ENCODE measurements around the gene ZNF398.

ZNF398 gene

GRCh38 chr7:149147072-149147751 is at the start of gene ZNF398 (continued):
- TF ChIP-seq MYNN (tag by site-specific recombination; IDR thresholded peaks at IDR 0.05; ENCODE audit: borderline replicate concordance), result no peak
- no peak for TF ChIP-seq ZNF350 (tag by site-specific recombination; IDR thresholded peaks at IDR 0.05)
- TF ChIP-seq REST (tag by site-specific recombination; IDR thresholded peaks at IDR 0.05), result 0 out of 2 replicates have a peak, but pooled peaks have one; percentile 11
- TF ChIP-seq HOXC10 (CRISPR knock-in tag; IDR thresholded peaks at IDR 0.05), result no peak
- no peak for TF ChIP-seq ZBTB21 (tag by site-specific recombination; IDR thresholded peaks at IDR 0.05)
- peak; percentile 68 for TF ChIP-seq GLIS2 (tag by site-specific recombination; IDR thresholded peaks at IDR 0.05)
- no peak for TF ChIP-seq ZNF211 (tag by site-specific recombination; IDR thresholded peaks at IDR 0.05; ENCODE audit: low read depth)
- peak; percentile 26; the same call in 1 of the 2 replicates for TF ChIP-seq ZSCAN5A (tag by site-specific recombination; IDR thresholded peaks at IDR 0.05)
- no peak for TF ChIP-seq ZNF560 (tag by site-specific recombination; IDR thresholded peaks at IDR 0.05; ENCODE audit: borderline replicate concordance)
- TF ChIP-seq ZNF514 (tag by site-specific recombination; IDR thresholded peaks at IDR 0.05), result no peak
- no peak for TF ChIP-seq ZNF747 (tag by site-specific recombination; IDR thresholded peaks at IDR 0.05)
- TF ChIP-seq ZNF529 (tag by site-specific recombination; IDR thresholded peaks at IDR 0.05; ENCODE audit: insufficient replicate concordance), result no peak
- TF ChIP-seq ZNF792 (tag by site-specific recombination; IDR thresholded peaks at IDR 0.05), result no peak
- TF ChIP-seq SCRT2 (tag by site-specific recombination; IDR thresholded peaks at IDR 0.05), result peak; percentile 63; the same call in 1 of the 2 replicates
- TF ChIP-seq ZNF404 (tag by site-specific recombination; IDR thresholded peaks at IDR 0.05), result no peak
- no peak; the same call in 1 of the 2 replicates for TF ChIP-seq ZNF768 (tag by site-specific recombination; IDR thresholded peaks at IDR 0.05)
- TF ChIP-seq ZNF433 (tag by site-specific recombination; IDR thresholded peaks at IDR 0.05; ENCODE audit: low read depth), result no peak
- TF ChIP-seq ZBTB49 (tag by site-specific recombination; IDR thresholded peaks at IDR 0.05; ENCODE audit: low read depth), result no peak
- no peak for TF ChIP-seq ZIC2 (tag by site-specific recombination; IDR thresholded peaks at IDR 0.05)
- TF ChIP-seq RBAK (tag by site-specific recombination; IDR thresholded peaks at IDR 0.05), result no peak
- TF ChIP-seq ZNF174 (tag by site-specific recombination; IDR thresholded peaks at IDR 0.05), result no peak
- TF ChIP-seq ZNF112 (tag by site-specific recombination; IDR thresholded peaks at IDR 0.05), result no peak
- TF ChIP-seq ZSCAN18 (tag by site-specific recombination; IDR thresholded peaks at IDR 0.05), result no peak
- no peak for TF ChIP-seq FEZF1 (tag by site-specific recombination; IDR thresholded peaks at IDR 0.05)
- TF ChIP-seq ZBTB7A (tag by site-specific recombination; IDR thresholded peaks at IDR 0.05; ENCODE audit: low read depth), result no peak
- TF ChIP-seq ZNF513 (tag by site-specific recombination; IDR thresholded peaks at IDR 0.05), result 0 out of 2 replicates have a peak, but pooled peaks have one; percentile 14
- TF ChIP-seq ZNF596 (tag by site-specific recombination; IDR thresholded peaks at IDR 0.05), result peak; percentile 28; the same call in 1 of the 2 replicates
- TF ChIP-seq ZNF202 (tag by site-specific recombination; IDR thresholded peaks at IDR 0.05; ENCODE audit: borderline replicate concordance), result no peak
- peak; percentile 30; the same call in 1 of the 2 replicates for TF ChIP-seq ZNF639 (tag by site-specific recombination; IDR thresholded peaks at IDR 0.05)

All from HEK293 (cell line).